NCI-H345 treated with DMSO at 0.1 percent for 48 hours (cell line): ENCODE measurements around the gene FCN3.

Source experiments
- DNase-seq: peaks from one replicate; lab custom pipeline; 2025; ENCODE audit not compliant: unreplicated experiment; lab: John Stamatoyannopoulos, UW

The FCN3 gene

DNA sequence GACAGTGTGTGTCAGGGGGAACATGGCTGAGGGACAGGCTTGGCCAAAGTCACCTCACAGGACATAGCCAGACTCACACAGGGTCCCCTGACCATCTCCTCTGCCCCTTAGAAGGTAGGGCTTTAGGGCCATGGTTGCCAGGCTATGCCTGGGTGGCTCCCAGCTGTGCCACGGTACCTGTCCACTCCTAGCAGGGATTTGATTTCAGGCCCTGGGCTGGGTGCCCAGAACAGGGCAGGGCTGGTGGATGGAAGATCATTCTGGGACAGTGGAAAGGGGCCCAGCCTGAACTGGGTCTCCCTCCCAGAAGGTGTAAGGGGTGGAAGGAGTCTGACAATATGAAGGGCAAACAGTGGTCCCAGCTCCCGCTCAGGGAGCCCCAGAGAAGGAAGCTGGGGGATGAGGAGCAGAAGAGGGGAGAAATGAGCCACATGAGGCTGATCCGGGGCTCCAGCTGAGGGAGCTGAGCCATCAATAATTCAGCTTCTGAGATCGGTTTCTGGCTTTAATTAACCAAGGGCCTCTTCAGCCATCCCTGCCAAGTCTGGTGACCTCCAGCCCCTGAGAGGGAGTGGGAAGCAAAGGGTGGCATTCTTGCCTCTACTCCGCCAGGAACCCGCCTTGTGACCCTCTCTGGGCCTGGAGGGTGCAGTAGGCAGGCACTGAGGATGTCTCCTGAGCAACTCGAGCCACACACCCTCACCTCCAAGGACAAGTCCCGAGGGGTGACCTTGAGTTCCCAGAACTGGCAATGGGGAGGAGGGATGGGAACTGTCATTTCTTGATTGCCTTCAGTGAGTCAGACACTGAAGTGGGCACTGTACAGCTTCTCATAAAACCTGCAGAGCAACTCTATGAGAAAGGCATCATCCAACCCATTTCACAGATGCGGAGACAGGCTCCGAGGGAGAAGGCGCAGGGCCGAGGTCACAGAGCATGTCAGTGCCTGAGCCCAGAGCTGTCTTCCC, 6.4 kb upstream of the FCN3 start:
- no peak for DNase-seq

DNA sequence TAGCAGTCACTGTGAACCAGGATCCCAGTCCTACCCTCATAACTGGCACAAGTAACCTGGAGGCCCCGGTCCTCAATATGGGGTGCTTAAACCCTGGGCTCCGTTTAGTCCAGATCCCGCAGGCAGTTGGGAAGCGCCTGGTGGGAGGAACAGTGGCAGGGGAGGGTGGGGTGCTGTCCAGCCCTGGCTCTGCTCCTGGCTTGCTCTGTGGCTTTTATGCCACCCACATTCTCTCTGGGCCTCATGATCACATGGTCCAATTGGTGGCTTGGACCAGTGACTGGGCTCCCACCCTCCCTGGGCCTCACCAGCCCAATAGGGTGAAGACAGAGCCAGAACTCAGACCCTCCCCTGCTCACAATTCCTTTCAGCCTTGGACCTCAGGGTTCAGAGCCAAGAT, 5.6 kb upstream of the FCN3 start:
- DNase-seq = no peak

DNA sequence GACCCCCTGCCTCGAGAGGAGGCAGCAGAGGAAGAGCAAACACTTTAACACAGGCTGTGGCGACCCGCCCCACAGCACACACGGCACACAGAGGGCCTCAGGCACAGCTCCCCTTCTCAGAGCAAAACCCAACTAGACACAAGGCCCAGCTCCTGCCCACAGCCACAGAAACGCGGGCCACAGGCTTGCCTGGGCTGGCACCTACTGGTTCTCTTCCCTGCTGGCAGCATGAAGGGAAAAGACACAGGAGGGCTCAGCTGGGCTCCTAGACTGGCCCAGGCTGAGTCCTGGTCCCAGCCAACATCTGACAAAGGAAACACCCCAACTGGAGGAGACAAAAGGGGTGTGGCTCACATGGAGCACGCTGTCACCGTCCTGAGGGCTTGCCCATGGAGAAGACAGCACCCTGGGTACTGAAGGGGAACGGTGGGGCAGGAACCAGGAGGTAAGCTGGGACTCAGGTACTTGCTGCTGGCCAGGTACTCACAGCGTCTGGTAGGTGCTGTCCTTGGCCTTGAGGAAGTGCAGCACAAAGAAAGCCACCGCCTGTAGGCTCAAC, 5.0 kb upstream of the FCN3 start:
- peak; percentile 54 for DNase-seq

DNA sequence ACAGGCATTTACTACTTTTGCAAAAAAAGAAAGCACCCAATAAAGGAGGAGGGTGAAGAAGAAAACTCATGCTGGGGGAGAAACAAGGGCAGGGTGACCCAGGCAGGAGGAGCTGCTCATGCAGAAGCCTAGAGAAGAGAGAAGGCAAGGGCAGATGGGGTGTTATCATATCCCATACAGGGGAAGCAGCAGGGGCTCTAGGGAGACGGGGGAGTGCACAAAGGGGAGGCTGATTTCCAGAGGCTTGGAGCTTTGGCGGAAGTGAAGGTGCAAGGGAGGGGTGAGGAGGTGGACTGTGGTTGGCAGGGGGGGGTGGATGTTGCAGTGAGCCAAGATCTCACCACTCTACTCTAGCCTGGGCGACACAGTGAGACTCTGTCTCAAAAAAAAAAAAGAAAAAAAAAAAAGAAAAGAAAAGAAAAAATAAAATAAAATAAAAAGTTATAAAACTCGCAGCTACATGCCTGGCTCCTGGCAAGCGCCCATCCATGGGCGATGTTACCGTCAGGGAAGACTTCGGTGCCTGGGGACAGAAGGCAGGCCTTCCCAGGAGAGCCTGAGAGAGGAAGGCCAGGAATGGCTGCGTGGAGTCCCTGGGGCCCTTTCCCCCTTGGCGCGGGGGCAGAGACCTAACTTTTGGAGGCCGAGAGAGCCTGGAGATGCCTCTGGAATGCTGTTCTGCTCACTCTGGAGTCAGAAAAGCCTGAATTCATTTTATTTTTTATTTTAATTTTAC, 3.3 kb upstream of the FCN3 start:
- DNase-seq = no peak

DNA sequence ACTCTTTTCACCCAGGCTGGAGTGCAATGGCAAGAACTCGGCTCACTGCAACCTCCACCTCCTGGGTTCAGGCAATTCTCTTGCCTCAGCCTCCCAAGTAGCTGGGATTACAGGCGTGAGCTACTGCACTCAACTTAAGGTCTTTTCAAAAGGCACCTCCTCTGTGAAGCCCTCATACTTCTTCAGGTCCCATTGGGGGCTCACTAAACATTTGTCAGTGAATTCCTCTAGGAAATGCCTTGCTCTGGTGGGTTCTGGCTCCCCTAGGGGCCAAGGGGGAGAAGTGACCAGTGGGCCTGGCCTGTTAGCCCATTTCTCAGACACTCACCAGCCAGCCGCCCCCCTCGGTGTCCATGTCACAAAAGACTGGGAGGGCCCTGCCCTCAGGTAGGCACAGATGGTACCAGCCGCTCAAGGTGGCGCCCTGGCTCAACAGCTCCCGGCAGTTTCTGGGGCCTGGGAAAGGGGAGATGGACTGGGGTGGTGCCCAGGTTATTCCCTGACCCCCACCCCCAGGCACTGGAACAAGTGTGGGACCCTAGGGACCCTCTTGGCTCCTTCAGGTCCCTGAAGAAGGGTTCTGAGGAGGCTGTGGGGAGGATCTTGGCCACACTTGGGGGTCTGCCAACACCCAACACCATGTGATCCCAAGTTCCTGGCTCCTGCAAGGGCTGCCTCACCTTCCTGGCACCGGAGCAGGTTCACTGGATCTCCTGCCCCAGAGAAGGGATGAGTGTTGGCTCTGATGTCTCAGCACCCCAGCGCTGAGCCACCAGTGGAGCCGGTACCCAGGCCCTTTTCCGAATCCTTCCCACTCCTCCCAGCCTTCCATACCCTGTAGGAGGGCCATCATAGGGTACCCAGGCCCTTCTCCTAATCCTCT, 1.6 kb downstream of the FCN3 start:
- no peak for DNase-seq

DNA sequence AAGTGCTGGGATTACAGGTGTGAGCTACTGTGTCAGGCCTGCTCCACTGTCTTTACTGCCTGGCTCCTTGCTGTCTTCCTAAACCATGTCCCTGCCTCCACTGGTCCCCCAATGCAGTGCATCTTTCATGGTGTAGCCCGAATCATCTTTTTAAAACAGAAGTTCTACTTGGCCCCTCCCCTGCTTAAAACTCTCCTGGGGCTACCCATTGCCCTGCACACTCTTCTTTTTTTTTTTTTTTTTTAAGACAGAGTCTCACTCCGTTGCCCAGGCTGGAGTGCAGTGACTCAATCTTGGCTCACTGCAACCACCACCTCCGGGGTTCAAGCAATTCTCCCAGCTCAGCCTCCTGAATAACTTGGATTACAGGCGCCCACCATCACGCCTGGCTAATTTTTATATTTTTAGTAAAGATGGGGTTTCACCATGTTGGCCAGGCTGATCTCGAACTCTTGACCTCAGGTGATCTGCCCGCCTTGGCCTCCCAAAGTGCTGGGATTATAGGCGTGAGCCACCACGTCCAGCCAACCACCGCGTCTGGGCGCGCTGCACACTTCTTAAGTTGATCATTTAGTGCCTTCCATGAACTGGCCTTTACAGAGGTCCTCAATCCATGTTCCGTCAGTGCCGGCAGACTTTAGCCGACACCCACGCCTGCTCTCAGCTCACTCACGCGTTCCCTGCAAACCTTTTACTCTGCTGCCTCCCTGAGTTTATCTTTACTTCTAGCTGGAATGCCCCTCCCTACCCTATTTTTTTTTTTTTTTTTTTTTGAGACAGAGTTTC, 2.4 kb downstream of the FCN3 start:
- DNase-seq = no peak

DNA sequence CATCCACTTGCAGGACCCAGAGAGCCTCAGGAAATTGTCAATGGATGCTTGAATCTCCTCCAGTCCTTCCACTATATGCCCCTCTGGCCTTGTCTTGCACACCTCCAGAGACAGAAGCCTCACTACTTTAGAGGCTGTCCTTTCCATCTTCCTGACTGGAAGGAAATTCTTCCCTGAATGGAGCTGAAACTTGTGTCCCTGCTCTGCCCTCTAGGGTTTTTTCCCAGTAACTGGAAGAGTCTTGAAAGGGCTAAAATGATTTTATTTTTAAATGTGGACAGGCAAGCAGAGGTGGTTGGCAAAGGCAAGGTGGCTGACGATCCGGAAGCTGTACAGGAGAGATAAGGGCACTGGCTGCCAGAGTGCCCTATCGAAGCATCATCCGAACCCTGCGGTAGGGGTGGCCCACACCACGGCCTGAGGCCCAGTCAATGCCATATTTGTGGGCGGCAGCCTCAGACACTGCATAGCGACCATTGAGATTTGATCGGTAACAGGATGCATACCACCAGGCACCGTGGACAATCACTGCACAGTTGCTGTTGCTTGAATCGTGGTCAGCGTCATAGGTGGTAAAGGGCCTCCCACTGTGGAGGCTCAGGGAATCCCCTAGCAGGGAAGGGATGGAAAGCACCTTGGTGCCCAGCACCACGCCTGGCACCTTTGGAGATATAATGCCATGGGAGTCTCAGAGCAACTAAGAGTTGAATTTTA, 5.6 kb downstream of the FCN3 start:
- no peak for DNase-seq

DNA sequence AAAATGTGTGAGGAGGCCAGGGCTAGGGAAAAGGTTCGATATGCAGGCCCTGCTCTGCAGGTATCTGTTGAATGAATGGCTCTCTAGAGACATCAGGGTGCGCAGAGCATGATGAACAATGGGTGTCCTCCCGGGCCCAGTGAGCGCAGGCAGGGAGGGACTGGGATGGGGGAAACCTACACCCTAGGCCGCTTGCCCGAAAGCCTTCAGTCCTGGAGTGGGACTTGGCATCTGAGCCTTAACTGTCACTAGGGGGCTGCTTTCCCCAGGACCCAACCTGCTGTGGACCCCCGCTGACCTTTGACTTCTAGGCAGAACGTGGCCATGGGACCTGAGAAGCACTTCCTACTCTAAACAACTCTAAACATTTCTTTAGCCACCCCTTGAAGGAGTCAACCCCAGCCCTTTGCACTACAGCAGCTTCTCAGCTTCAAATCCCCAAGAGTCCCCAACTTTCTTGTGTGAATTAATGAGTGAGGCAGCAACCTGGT, 7.4 kb downstream of the FCN3 start:
- DNase-seq = no peak

DNA sequence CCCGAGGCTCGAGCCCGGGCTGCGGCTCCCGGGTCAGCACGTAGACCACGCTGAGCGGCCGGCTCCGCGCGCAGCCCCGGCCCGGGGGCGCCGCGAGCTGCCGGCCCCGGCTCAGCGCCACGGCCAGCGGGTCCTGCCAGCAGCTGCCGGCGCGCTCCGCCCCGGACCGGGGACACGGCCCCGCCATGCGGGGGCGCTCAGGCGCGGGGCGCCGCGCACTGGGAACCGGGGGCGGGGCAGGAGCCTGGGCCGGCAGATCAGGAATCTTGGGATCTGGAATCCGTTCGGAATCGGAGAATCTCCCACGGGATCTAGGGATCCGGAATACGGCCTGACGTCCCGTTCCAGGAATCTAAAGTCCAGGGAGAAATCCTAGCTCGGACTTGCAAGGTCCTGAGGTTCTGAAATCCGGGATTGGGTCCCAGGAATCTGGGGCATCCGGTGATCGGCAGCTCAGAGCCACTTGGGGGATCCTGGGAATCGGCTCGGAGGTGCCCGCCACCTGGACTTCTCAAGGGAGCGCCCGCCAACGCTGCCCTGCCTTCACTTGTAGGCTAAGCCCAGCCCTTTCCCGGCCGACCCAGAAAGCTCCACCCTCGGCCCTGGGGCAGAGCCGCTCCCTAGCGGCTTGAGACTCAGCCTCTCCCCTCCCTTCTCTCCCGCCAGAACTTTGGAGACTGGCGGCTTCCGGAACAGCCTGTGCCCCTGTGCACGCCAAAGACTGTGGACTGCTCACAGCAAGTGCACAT, 8.0 kb downstream of the FCN3 start, which contains the start of gene MAP3K6:
MAP3K6 (minus strand) TSS at position 551 of the 749 bp plus-strand sequence; CDS start at position 187, 364 bp downstream.
- DNase-seq = peak; percentile 62

DNA sequence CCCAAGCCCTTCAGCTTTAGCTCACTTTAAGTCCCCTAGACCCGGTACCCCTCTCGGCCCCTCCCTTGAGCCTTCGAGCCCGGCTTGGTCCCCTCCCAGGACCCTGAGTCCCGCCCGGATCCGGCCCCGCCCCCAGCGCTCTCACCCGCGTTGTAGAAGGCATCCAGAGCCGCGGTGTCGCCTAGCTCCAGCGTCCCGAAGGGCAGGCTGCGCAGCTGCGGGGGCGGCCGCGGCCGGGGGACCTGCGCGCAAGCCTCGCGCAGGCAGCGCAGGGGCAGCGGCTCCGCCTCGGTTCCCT, 8.6 kb downstream of the FCN3 start:
- peak; percentile 73 for DNase-seq

DNA sequence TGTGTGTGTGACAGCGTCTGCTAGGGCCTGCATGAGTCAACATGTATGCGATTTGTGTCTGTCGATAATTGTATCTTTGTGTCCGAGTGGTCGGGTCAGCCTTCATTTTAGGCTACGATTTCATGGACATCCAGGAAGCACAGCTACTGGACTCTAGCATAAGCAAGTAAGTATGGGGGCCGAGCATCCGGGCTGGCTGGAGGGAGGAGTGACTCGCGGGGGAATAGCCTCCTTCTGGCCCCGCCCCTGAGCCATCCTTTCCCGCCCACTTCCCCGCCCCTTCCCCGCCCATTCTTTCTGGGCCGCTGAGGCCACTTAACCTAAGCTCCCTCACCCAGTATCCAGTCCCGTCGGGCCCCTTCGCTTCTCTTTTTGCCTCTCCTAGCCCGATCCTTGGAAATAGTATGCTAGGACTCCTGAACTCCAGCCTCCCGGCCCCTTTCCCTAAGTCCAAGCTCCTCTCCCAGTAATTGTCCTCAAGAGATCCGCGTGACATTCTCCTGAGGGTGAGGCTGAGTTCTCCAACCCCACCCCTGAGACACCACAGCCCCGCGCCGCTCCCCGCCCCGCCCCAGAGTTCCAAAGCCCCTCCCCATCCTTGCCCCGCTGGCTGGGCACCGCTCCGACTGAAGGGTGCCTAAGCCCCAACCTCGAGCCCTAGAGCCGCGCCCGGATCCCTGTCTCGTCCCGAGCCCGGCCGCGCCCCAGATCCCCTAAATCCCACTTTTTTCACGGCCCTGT, 9.1 kb downstream of the FCN3 start:
- DNase-seq = peak; percentile 89

DNA sequence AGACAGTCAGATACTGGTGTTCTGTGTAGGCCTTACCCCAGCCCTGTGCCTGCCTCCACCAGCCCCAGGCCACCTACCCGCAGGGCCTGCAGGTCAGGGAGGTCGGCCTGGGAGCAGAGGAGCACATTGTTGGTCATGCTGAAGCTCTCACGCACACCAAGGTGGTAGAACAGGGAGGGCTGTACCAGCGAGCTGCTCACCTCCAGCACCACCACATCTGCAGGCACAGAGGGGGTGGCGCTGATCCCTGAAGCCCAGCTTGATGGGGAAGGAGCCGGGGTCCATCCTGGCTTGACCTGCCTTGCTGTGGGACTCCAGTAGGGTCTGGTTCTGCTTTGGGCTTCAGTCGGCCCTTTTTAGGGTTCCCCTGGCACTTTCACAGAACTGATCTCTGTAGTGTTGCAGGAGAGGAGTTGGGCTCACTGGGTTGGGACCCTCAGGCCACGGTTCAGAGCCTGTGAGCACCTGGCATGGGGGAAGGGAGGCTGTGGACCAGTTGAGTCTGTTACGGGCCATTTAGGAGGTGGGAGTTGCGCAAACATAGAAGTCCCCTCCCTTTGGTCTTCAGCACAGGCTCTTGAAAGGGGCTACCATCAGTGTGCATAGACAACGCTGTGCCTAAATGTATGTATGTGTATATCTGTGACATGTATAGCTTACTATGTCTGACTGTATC, 9.8 kb downstream of the FCN3 start:
- no peak for DNase-seq

DNA sequence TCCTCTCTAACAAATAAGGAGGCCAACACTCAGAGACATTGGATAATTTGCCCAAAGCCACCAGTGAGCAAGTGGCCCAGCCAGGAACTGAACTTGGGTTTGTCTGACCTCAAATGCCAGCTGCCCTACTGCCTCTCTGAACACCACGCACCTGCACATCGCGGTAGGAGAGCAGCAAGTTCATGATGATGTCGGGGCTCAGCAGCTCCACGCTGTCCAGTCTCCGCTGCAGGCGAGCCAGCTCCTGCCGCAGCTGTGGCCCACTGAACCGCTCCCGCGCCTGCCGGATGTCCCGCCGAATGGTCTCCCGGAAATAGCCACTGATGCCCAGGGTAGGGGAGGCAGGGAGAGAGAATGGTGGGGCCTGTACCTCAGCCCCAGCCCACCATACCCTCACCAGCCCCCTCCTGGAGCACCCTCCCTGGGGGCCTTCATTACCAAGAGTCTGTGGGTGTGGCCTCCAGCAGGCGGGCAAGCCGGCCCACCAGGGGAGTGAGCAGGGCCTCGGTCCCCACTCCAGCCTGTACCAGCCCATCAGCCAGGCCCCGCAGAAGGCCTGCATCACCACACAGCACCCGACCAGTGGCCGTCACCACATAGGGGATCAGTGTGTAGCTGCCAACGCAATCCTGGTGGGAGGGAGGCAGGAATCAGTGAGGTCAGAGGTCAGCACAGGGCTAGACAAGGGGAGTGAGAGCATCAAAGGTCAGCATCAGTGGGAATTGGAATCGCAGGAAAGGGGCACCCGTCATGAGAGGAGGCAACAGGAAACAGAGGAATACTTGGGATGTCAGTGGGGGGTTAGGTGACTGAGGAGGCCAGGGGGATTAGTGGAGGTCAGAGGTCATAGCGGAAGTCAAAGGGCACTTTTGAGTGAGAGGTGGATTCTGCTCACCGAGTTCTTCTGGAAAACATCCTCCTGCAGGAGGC, 10.6 kb downstream of the FCN3 start:
- DNase-seq = no peak

DNA sequence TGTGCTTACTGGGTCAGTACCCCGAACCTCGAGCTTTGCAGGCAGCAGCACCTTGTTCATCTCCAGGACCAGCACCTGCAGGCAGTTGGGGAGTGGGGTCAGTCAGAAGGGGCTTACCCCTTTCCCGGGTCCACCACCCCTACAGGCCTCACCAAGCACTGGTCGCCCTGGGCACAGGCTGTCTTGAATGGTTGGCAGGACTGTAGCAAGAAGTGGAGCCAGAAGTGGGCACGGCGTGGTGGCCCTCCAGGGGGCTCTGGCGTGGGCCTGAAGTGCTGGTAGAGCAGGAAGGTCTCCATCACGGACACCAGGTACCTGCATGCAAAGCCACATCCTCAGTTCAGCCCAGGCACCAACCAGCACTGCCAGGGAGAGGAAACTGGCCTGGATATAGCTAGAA, 13.1 kb downstream of the FCN3 start:
- no peak for DNase-seq

DNA sequence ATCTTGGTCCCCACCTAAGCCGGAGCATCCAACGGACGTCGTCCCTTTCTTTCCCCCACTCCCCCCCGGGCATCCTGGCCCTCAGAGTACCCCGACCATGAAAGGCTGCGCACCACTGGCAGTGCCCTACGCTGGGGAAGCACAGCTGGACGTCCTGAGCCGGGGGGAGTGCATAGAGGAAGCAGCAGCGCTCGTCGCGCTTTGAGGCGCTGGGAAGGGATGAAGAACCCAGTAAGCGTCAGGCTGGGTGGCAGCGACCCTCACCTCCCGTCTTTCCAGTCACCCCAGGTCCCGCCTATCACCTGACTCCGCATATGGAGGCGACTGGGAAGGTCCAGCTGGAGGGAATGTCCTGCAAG, 13.6 kb downstream of the FCN3 start:
- DNase-seq = no peak
